Iris pigment epithelial cell (primary cell): ENCODE results near the gene CPT1B.

Experiments used
- DNase-seq: peaks from one replicate; pipeline ENCODE4 v3.0.0-alpha.2; 2011; ENCODE audit warnings: low read depth

CPT1B gene

GRCh38 chr22:50585781-50586180 is 7.6 kb upstream of the CPT1B start:
- DNase-seq = no peak

- DNase-seq = no peak
These were observed 7.0 kb upstream of the CPT1B start for GRCh38 chr22:50585238-50585637.

GRCh38 chr22:50584106-50585096 is 6.2 kb upstream of the CPT1B start:
- no peak for DNase-seq

GRCh38 chr22:50583294-50583861 is 5.2 kb upstream of the CPT1B start:
- no peak for DNase-seq

- peak; percentile 98 for DNase-seq
These were observed 4.5 kb upstream of the CPT1B start, which contains the start of gene CHKB for GRCh38 chr22:50582493-50583293. CHKB (minus strand) TSS chr22:50582849; CDS start chr22:50582781, 68 bp downstream.

- DNase-seq = peak; percentile 15
These were observed 3.8 kb upstream of the CPT1B start for GRCh38 chr22:50581950-50582492.

- no peak for DNase-seq
These were observed 3.1 kb upstream of the CPT1B start for GRCh38 chr22:50581031-50581949.

GRCh38 chr22:50579752-50580151 is 1.5 kb upstream of the CPT1B start:
- DNase-seq = no peak

GRCh38 chr22:50578776-50579310 is 616 bp upstream of the CPT1B start:
- no peak for DNase-seq

GRCh38 chr22:50577697-50577986 is 585 bp downstream of the CPT1B start:
- no peak for DNase-seq

- no peak for DNase-seq
These were observed 1.2 kb downstream of the CPT1B start for GRCh38 chr22:50576806-50577696.

GRCh38 chr22:50576070-50576469 is 2.2 kb downstream of the CPT1B start:
- peak; percentile 31 for DNase-seq

- no peak for DNase-seq
These were observed 2.7 kb downstream of the CPT1B start for GRCh38 chr22:50575426-50575941.

- no peak for DNase-seq
These were observed 3.9 kb downstream of the CPT1B start for GRCh38 chr22:50574383-50574755.

GRCh38 chr22:50573491-50574382 is 4.5 kb downstream of the CPT1B start:
- DNase-seq = no peak

- no peak for DNase-seq
These were observed 5.3 kb downstream of the CPT1B start for GRCh38 chr22:50572965-50573364.

GRCh38 chr22:50571264-50572175 is 6.7 kb downstream of the CPT1B start:
- DNase-seq = no peak

- DNase-seq = no peak
These were observed 7.4 kb downstream of the CPT1B start for GRCh38 chr22:50570861-50571260.
